MG63 (cell line): ENCODE data around the gene TEKTIP1. TPM values are rescaled to one million over a fixed set of nuclear protein-coding genes. Genes with fewer than 3 reads are reported as not detected.
"Not testable (repeated sequence)": the region's sequence is repeated elsewhere in the genome, so short reads cannot be mapped to it uniquely, and the experiment has no call there.

Experiments used
- DNase-seq: peaks from one replicate; pipeline ENCODE4 v3.0.0-alpha.2; 2020
- H3K27me3 ChIP-seq: fragments of 250-450 bp; sonication (Bioruptor Pico); 2 replicates; pipeline ENCODE4 v1.5.1; 2020; ENCODE audit warnings: mild to moderate bottlenecking, moderate library complexity
- H3K36me3 ChIP-seq: fragments of 250-450 bp; sonication (Bioruptor Pico); 2 replicates; pipeline ENCODE4 v1.5.1; 2020; ENCODE audit warnings: mild to moderate bottlenecking, moderate library complexity
- H3K4me3 ChIP-seq: fragments of 250-450 bp; sonication (Bioruptor Pico); 2 replicates; pipeline ENCODE4 v1.5.1; 2020; ENCODE audit warnings: mild to moderate bottlenecking, moderate library complexity
- H3K9me3 ChIP-seq: fragments of 250-450 bp; sonication (Bioruptor Pico); 2 replicates; pipeline ENCODE4 v1.5.1; 2020; ENCODE audit warnings: mild to moderate bottlenecking, moderate library complexity
- total RNA-seq: library from RNA; depleted of rRNA; stranded (reverse); fragments of >200 nt; shearing (Covaris generic); gene quantifications from 2 replicates; pipeline ENCODE4 v1.2.3, GENCODE V29; 2014; ENCODE audit warnings: low replicate concordance

The TEKTIP1 gene
- total RNA-seq, 1 experiment from 2014 or later = not detected

DNA sequence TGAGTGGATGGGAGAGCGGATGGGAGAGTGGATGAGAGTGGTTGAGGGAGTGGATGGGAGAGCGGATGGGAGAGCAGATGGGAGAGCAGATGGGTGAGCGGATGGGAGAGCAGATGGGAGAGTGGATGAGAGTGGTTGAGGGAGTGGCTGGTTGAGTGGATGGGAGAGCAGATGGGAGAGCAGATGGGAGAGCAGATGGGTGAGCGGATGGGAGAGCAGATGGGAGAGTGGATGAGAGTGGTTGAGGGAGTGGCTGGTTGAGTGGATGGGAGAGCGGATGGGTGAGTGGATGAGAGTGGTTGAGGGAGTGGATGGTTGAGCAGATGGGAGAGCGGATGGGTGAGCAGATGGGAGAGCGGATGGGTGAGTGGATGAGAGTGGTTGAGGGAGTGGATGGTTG lies 9.7 kb upstream of the TEKTIP1 start:
- H3K4me3 ChIP-seq, H3K36me3 ChIP-seq, H3K27me3 ChIP-seq, H3K9me3 ChIP-seq, DNase-seq: not testable (repeated sequence)

DNA sequence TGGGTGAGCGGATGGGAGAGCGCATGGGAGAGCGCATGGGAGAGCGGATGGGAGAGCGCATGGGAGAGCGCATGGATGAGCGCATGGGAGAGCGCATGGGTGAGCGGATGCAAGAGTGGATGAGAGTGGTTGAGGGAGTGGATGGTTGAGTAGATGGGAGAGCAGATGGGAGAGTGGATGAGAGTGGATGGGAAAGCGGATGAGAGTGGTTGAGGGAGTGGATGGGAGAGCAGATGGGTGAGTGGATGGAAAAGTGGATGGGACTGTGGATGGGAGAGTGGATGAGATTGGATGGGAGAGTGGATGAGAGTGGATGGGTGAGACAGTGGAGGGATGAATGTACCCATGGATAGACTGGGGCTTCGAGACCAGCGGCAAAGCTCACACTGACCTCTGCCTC lies 8.6 kb upstream of the TEKTIP1 start:
- peaks cover 3% of the 10 kb centered on the region; the same call in 1 of the 2 replicates for H3K36me3 ChIP-seq
- no peaks in the 10 kb centered on the region for H3K27me3 ChIP-seq
- no peak overlapping the region for H3K4me3 ChIP-seq
- no peak for DNase-seq
- no peaks in the 10 kb centered on the region for H3K9me3 ChIP-seq

DNA sequence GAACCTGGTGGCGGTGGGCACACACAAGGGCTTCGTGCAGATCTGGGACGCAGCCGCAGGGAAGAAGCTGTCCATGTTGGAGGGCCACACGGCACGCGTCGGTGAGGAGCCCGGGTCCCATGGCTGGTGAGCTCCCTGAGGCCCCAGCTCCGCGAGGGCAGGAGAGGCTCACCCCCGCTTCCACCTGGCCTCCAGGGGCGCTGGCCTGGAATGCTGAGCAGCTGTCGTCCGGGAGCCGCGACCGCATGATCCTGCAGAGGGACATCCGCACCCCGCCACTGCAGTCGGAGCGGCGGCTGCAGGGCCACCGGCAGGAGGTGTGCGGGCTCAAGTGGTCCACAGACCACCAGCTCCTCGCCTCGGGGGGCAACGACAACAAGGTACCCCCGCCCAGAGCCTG lies 7.3 kb upstream of the TEKTIP1 start:
- Histone ChIP-seq H3K9me3 (no peaks in the 10 kb centered on the region), H3K27me3 (no peaks in the 10 kb centered on the region), H3K4me3 (no peak overlapping the region), H3K36me3 (peaks cover 3% of the 10 kb centered on the region; the same call in 1 of the 2 replicates)
- no peak for DNase-seq

DNA sequence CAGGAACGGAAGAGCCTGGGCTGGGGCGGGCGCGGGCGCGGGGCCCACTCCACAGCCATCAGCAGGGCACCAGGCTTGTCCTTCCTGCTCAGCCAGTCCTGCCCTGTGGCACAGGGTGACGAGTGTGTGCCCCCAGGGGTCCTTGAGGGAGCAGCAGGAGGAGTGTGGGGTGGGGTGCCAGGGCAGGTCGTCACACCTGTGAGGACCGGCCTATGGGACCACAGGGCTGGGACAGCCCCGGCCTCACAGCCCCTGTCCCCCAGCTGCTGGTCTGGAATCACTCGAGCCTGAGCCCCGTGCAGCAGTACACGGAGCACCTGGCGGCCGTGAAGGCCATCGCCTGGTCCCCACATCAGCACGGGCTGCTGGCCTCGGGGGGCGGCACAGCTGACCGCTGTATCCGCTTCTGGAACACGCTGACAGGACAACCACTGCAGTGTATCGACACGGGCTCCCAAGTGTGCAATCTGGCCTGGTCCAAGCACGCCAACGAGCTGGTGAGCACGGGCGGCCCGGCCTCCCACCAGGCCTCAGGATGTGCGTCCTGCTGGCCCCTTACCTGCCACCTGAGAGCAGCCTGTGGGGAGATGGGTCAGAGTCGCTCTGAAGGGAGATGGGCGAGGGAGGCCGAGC lies 6.7 kb upstream of the TEKTIP1 start:
- Histone ChIP-seq H3K36me3 (peaks cover 3% of the 10 kb centered on the region; the same call in 1 of the 2 replicates), H3K27me3 (no peaks in the 10 kb centered on the region), H3K4me3 (no peak overlapping the region), H3K9me3 (no peaks in the 10 kb centered on the region)
- DNase-seq = no peak

DNA sequence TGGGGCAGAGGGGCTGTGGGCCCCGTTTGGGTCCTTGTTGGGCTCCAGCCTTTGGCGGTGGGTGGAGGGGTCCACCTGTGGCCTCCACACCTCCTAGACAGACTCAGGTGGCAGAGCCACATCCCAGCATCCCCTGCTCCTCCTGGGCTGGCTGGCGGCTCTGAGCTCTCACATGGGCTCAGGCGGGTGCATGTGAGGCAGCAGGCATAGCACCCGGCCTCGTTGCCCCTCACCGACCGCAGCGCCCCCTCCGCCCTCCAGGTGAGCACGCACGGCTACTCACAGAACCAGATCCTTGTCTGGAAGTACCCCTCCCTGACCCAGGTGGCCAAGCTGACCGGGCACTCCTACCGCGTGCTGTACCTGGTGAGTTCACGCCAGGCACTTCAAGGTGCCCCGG lies 5.9 kb upstream of the TEKTIP1 start:
- Histone ChIP-seq H3K9me3 (no peaks in the 10 kb centered on the region), H3K36me3 (peaks cover 3% of the 10 kb centered on the region; the same call in 1 of the 2 replicates), H3K27me3 (no peaks in the 10 kb centered on the region), H3K4me3 (no peak overlapping the region)
- no peak for DNase-seq

DNA sequence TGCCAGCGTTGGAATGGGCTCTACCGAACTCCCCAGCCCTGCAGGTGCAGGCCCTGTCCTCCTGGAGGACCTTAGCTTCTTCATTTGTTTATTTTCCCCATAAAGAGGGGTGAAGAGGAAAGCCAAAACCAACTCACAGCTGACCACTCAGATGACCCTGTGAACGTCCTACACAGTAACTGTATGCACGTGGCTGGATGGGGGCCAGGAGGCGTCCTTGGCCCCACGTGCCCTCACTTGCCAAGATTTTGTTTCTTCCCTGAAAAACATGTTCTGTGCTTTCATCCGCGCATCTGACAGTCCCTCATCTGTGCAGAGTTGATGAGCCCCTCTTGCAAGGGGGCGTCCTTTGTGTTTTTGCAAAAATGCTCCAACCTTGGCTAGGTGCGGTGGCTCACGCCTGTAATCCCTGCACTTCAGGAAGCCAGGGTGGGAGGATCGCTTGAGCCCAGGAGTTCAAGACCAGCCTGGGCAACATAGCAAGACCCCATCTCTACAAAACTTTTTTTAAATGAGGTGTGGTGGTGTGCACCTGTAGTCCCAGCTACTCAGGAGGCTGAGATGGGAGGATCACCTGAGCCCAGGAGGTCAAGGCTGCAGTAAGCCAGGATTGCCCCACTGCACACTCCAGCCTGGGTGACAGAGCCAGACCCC lies 5.3 kb upstream of the TEKTIP1 start:
- Histone ChIP-seq H3K4me3 (no peak overlapping the region), H3K27me3 (no peaks in the 10 kb centered on the region), H3K9me3 (no peaks in the 10 kb centered on the region), H3K36me3 (peaks cover 3% of the 10 kb centered on the region; the same call in 1 of the 2 replicates)
- no peak for DNase-seq

DNA sequence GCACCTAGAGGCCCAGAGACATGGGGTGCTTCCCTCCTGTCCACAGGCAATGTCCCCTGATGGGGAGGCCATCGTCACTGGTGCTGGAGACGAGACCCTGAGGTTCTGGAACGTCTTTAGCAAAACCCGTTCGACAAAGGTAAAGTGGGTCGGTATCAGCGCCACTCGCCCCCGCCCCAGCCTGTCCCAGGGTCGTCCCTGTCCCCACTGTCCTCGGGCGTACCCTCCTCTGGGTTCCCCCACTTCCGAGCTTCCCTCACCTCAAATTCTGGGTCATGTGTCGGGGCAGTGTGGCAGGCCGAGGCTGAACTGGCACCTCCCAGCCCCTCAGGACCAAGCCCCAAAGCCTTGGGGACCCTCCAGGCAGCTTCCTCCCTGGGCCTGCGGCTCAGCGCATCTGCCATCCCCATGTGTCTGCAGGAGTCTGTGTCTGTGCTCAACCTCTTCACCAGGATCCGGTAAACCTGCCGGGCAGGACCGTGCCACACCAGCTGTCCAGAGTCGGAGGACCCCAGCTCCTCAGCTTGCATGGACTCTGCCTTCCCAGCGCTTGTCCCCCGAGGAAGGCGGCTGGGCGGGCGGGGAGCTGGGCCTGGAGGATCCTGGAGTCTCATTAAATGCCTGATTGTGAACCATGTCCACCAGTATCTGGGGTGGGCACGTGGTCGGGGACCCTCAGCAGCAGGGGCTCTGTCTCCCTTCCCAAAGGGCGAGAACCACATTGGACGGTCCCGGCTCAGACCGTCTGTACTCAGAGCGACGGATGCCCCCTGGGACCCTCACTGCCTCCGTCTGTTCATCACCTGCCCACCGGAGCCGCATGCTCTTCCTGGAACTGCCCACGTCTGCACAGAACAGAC lies 4.4 kb upstream of the TEKTIP1 start:
- Histone ChIP-seq H3K36me3 (peaks cover 3% of the 10 kb centered on the region; the same call in 1 of the 2 replicates), H3K4me3 (no peak overlapping the region), H3K9me3 (no peaks in the 10 kb centered on the region), H3K27me3 (no peaks in the 10 kb centered on the region)
- DNase-seq = no peak

DNA sequence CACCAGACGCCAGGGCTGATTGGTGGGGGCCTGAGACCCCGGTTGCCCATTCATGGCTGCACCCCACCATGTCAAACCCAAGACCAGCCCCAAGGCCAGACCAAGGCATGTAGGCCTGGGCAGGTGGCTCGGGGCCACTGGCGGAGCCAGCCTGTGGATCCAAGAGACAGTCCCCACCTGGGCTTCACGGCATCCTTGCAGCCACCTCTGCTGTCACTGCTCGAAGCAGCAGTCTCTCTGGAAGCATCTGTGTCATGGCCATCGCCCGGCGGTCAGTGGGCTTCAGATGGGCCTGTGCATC lies 3.8 kb upstream of the TEKTIP1 start:
- Histone ChIP-seq H3K27me3 (no peaks in the 10 kb centered on the region), H3K4me3 (no peak overlapping the region), H3K36me3 (peaks cover 3% of the 10 kb centered on the region; the same call in 1 of the 2 replicates), H3K9me3 (no peaks in the 10 kb centered on the region)
- DNase-seq = no peak

DNA sequence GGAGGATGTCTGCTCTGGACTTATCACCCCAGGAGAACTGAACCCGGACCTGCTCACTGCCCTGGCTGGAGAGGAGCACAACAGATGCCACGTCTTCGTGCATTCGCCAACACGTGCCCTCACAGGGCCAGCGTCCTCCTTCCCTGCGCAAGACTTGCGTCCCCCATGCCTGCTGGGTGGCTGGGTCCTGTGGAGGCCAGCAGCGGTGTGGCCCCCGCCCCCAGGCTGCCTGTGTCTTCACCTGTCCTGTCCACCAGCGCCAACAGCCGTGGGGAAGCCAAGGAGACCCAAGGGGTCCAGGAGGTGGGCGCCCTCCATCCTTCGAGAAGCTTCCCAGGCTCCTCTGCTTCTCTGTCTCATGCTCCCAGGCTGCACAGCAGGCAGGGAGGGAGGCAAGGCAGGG lies 3.4 kb upstream of the TEKTIP1 start:
- H3K4me3 ChIP-seq = no peak overlapping the region
- H3K36me3 ChIP-seq = peaks cover 3% of the 10 kb centered on the region; the same call in 1 of the 2 replicates
- no peak for DNase-seq
- H3K27me3 ChIP-seq = no peaks in the 10 kb centered on the region
- no peaks in the 10 kb centered on the region for H3K9me3 ChIP-seq

DNA sequence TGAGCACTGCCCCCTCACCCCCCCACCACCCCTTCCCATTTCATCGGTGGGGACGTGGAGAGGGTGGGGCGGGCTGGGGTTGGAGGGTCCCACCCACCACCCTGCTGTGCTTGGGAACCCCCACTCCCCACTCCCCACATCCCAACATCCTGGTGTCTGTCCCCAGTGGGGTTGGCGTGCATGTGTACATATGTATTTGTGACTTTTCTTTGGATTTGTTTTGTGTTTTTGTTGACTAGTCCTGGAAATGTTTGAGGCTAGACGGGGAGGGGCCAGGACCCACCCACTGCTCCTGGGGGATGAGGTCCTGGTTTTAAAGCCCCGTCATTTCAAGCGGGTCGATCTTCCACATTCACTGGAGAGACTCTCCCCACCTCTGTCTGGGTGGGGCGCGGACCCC lies 3.0 kb upstream of the TEKTIP1 start:
- Histone ChIP-seq H3K4me3 (no peak overlapping the region), H3K9me3 (no peaks in the 10 kb centered on the region), H3K27me3 (no peaks in the 10 kb centered on the region), H3K36me3 (peaks cover 3% of the 10 kb centered on the region; the same call in 1 of the 2 replicates)
- DNase-seq = no peak

DNA sequence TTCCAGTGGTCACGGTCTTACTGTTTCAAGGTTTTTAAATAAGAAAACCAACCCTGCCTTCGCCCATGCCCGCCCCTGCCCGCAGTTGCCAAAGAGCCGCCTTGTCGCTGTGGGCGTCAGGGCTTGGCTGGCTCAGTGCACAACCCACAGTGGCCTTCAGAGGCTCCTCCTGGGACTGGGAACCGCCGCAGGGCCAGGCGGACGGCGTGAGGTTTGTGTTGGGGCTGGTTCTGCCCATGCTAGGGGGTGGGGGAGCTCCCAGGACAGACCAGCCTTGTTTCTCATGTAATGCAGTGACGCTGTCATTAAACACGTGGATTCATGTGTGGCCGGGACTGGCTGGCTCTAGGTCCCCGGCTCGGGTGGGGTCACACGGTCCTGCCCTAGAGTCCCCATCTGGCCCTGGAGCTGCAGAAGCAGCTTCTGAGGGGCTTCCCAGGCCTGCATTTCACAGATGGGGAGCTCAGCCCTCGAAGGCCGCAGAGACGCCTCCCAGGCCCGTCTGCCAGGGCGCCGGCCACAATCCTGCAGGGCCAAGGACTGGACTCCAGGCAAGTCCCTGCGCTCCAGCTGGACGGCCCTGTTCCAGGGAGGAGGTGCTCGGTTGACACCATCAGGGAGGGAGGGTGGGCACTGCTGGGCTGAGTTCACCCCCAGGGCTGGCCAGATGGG lies 2.4 kb upstream of the TEKTIP1 start:
- Histone ChIP-seq H3K36me3 (no peaks in the 10 kb centered on the region; the same call in 1 of the 2 replicates), H3K4me3 (no peak overlapping the region), H3K9me3 (no peaks in the 10 kb centered on the region), H3K27me3 (no peaks in the 10 kb centered on the region)
- no peak for DNase-seq

DNA sequence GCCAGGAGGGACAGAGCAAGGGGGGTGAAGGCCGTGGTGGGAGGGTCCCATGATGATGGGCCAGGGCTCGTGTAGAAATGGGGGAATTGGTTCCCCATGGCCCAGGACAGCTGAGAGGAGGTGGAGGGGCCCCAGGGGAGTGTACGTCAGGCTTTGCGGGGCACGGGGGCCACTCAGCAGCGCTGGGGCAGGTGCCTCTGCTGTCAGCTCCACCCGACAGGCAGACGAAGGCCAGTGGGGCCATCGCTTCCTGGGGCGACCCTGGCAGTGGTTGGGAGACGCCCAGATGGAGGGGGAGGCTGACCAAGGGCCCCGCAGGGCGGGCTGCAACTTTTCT lies 1.9 kb upstream of the TEKTIP1 start:
- no peak for DNase-seq
- Histone ChIP-seq H3K36me3 (no peaks in the 10 kb centered on the region; the same call in 1 of the 2 replicates), H3K9me3 (no peaks in the 10 kb centered on the region), H3K27me3 (no peaks in the 10 kb centered on the region), H3K4me3 (no peak overlapping the region)

DNA sequence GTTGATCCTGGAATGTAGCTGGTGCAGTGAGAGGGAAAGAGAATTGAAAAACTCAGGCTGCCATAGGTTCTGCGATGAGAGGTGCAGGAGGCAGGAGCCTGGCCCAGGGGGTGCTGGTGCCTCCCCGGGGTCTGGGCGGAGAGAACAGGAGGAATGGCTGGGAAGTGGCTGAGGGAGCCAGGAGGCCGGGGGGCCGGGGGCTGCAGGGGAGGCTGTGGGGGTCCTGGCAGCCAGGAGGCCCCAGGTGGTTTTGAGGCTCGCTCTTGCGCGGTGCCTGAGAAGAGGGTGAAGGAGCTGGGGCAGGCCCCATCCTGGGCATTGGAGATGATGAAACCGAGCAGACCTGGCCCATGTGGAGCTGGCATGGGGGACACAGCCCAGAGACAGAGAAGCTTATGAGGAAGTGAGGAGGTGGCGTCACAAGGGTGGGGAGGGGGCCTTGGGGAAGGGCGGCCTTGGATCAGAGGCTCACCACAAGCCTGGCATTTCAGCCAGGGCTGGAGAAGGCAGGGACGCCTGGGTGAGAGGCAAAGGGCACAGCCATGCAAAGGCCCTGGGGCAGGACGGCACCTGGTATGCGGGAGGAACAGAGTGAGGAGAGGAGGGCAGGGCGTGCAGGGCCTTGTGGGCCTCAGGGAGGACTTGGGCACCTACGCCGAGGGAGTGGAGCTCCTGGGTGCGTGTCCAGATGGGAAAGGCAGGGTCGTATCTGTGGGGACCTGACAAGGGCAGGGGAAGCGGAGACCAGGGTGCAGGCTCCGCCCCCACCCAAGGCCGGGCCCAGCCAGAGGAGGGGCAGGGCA lies 1.3 kb upstream of the TEKTIP1 start:
- no peak overlapping the region for H3K4me3 ChIP-seq
- no peaks in the 10 kb centered on the region for H3K27me3 ChIP-seq
- DNase-seq = no peak
- no peaks in the 10 kb centered on the region; the same call in 1 of the 2 replicates for H3K36me3 ChIP-seq
- H3K9me3 ChIP-seq = no peaks in the 10 kb centered on the region

DNA sequence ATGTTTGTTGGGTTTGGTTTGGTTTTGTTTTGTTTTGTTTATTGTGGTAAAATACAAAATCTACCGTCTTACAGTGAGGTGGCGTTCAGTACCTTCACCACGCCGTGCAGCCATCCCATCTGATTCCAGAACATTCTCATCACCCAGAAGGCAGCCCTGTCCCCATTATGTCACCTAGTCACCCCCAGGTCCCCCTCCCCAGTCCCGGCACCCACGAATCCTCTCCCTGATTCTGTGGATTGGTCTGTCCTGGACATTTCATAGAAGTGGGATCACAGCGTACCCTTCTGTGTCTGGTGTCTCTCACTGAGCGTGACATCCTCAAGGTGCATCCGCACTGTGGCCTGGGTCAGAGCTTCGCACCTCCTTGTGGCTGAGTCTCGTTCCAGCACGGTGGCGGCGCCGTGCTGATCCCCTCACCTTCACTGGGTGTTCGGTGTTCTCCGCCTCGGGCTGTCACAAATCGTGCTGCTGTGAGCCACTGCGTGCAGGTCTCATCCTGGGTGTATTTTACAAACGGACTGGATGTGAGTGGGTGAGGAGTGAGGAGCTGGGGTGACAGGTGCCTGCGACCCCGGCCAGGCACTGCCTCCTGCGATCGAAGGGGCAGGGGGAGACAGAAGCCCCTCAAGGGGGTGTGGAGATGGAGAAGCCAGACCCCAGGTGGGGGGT lies 580 bp upstream of the TEKTIP1 start:
- no peaks in the 10 kb centered on the region for H3K9me3 ChIP-seq
- DNase-seq = no peak
- H3K36me3 ChIP-seq = no peaks in the 10 kb centered on the region; the same call in 1 of the 2 replicates
- H3K27me3 ChIP-seq = no peaks in the 10 kb centered on the region
- no peak overlapping the region for H3K4me3 ChIP-seq

DNA sequence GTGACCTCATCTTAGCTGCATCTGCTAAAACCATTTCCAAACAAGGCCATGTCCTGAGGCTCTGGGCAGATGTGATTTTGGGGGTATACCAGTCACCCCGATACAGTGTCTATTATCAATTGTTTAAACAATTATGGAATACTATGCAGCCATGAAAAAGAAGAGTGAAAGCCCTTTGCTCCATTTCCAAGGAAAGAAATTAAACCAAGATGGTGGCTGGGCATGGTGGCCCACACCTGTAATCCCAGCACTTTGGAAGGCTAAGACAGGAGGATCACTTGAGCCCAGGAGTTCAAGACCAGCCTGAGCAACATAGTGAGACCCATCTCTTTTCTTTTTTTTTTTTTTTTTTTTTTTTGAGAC lies 763 bp downstream of the TEKTIP1 start:
- DNase-seq = no peak
- Histone ChIP-seq H3K36me3 (no peaks in the 10 kb centered on the region; the same call in 1 of the 2 replicates), H3K9me3 (no peaks in the 10 kb centered on the region), H3K27me3 (no peaks in the 10 kb centered on the region), H3K4me3 (no peak overlapping the region)
